OCI-LY3 (cell line): ENCODE results near the gene MYBPHL.

Experiments used
- H2AFZ ChIP-seq: fragments of 200-600, 300-600 bp; shearing (Covaris generic); 2 replicates; pipeline ENCODE4 v1.6.0; 2014; ENCODE audit warnings: antibody characterized with exemption, low read depth, low read length
- H3K27ac ChIP-seq: fragments of 200-600, 300-600 bp; sonication (generic); 2 replicates; pipeline ENCODE4 v1.5.1; 2014; ENCODE audit warnings: mild to moderate bottlenecking, low read length, moderate library complexity, mixed read lengths
- H3K27me3 ChIP-seq: fragments of 200-600, 300-600 bp; sonication (generic); 2 replicates; pipeline ENCODE4 v1.6.1; 2014; ENCODE audit warnings: low read depth, low read length, mixed read lengths
- H3K36me3 ChIP-seq: fragments of 200-600, 300-600 bp; sonication (generic); replicated peaks from 2 replicates; pipeline ENCODE3; 2014; ENCODE audit warnings: low read depth, low read length, mixed read lengths
- H3K4me1 ChIP-seq: fragments of 300-600, 200-600 bp; sonication (generic); 2 replicates; pipeline ENCODE4 v1.6.1; 2014; ENCODE audit warnings: low read length, mixed read lengths
- H3K4me2 ChIP-seq: fragments of 200-600, 300-600 bp; sonication (generic); 2 replicates; pipeline ENCODE4 v1.6.1; 2014; ENCODE audit warnings: low read length, mixed read lengths
- H3K4me3 ChIP-seq: fragments of 300-600, 200-600 bp; sonication (generic); 2 replicates; pipeline ENCODE4 v1.5.1; 2014; ENCODE audit warnings: antibody characterized with exemption, mild to moderate bottlenecking, low read length, moderate library complexity
- H3K79me2 ChIP-seq: fragments of 300-600, 200-600 bp; shearing (Covaris generic); 2 replicates; pipeline ENCODE4 v1.6.1; 2014; ENCODE audit warnings: mild to moderate bottlenecking, low read length, mixed read lengths
- H3K9ac ChIP-seq: fragments of 300-600, 200-600 bp; shearing (Covaris generic); 2 replicates; pipeline ENCODE4 v1.6.0; 2014; ENCODE audit warnings: mild to moderate bottlenecking, low read length, moderate library complexity
- H3K9me3 ChIP-seq: fragments of 200-600, 300-600 bp; shearing (Covaris generic); 2 replicates; pipeline ENCODE4 v1.6.1; 2014; ENCODE audit warnings: low read length, mixed read lengths; ENCODE audit not compliant: insufficient read depth
- H4K20me1 ChIP-seq: fragments of 200-600, 300-600 bp; sonication (generic); 2 replicates; pipeline ENCODE4 v1.6.1; 2016; ENCODE audit warnings: low read length, mixed read lengths; ENCODE audit not compliant: insufficient read depth
- CTCF ChIP-seq: fragments of 200-600, 300-600 bp; sonication (generic); IDR thresholded peaks from 2 replicates; pipeline ENCODE4 v1.5.1; 2014; ENCODE audit warnings: antibody characterized with exemption, low read length, low read depth
- EZH2phosphoT487 ChIP-seq: fragments of 200-600 bp; shearing (Covaris generic); IDR thresholded peaks from 2 replicates; pipeline ENCODE4 v1.6.1; 2018; ENCODE audit warnings: antibody characterized with exemption, mixed run types, low read depth

The MYBPHL gene

GRCh38 chr1:109275706-109276345, 31.0 kb downstream of the MYBPHL start:
- Histone ChIP-seq H3K79me2 (no peaks in the 10 kb centered on the region), H4K20me1 (no peaks in the 10 kb centered on the region), H3K27ac (no peak overlapping the region), H2AFZ (no peak overlapping the region), H3K27me3 (no peaks in the 10 kb centered on the region), H3K9me3 (no peaks in the 10 kb centered on the region), H3K36me3 (no peaks in the 10 kb centered on the region), H3K9ac (no peak overlapping the region), H3K4me1 (no peaks in the 10 kb centered on the region), H3K4me2 (no peak overlapping the region), H3K4me3 (no peak overlapping the region)
- TF ChIP-seq CTCF (no peak), EZH2phosphoT487 (no peak)

GRCh38 chr1:109274533-109275476, 32.0 kb downstream of the MYBPHL start:
- no peak overlapping the region for H3K4me3 ChIP-seq
- no peak overlapping the region for H3K4me2 ChIP-seq
- no peaks in the 10 kb centered on the region for H3K36me3 ChIP-seq
- no peaks in the 10 kb centered on the region for H4K20me1 ChIP-seq
- H2AFZ ChIP-seq: no peak overlapping the region
- no peak overlapping the region for H3K9ac ChIP-seq
- no peaks in the 10 kb centered on the region for H3K79me2 ChIP-seq
- H3K27me3 ChIP-seq: no peaks in the 10 kb centered on the region
- TF ChIP-seq CTCF (no peak), EZH2phosphoT487 (no peak)
- no peaks in the 10 kb centered on the region for H3K9me3 ChIP-seq
- no peak overlapping the region for H3K27ac ChIP-seq
- H3K4me1 ChIP-seq: no peaks in the 10 kb centered on the region

- no peak overlapping the region for H3K4me2 ChIP-seq
- no peaks in the 10 kb centered on the region for H3K4me1 ChIP-seq
- H3K27me3 ChIP-seq: no peaks in the 10 kb centered on the region
- no peaks in the 10 kb centered on the region for H3K79me2 ChIP-seq
- no peak overlapping the region for H3K4me3 ChIP-seq
- no peak overlapping the region for H3K9ac ChIP-seq
- no peaks in the 10 kb centered on the region for H4K20me1 ChIP-seq
- H2AFZ ChIP-seq: no peak overlapping the region
- no peaks in the 10 kb centered on the region for H3K9me3 ChIP-seq
- no peaks in the 10 kb centered on the region for H3K36me3 ChIP-seq
- no peak overlapping the region for H3K27ac ChIP-seq
- TF ChIP-seq EZH2phosphoT487 (no peak), CTCF (no peak)
Observed at GRCh38 chr1:109273570-109274288, 33.1 kb downstream of the MYBPHL start.
